ENCODE measurements around the gene GABRD.

DNA sequence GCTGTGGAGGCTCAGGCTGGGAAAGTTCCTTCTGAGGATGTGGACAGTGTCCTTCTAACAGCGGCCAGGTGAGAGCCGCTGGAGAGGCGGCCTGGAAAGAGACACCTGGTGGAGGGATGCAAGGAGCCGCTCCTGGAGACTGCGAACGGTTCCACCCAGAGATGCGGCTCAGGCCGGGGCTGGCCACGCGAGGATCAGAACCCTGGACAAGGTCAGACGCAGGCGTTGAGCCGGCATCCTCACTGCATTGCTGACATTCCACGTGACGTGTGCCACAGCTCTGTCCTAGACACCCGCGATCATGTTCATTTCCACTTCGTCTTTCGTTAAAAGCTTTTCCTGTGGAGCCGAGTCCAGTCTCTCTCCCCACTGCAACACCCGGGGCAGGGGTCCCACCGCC lies 44.3 kb upstream of the GABRD start:
- TF ChIP-seq, protein P1, sequence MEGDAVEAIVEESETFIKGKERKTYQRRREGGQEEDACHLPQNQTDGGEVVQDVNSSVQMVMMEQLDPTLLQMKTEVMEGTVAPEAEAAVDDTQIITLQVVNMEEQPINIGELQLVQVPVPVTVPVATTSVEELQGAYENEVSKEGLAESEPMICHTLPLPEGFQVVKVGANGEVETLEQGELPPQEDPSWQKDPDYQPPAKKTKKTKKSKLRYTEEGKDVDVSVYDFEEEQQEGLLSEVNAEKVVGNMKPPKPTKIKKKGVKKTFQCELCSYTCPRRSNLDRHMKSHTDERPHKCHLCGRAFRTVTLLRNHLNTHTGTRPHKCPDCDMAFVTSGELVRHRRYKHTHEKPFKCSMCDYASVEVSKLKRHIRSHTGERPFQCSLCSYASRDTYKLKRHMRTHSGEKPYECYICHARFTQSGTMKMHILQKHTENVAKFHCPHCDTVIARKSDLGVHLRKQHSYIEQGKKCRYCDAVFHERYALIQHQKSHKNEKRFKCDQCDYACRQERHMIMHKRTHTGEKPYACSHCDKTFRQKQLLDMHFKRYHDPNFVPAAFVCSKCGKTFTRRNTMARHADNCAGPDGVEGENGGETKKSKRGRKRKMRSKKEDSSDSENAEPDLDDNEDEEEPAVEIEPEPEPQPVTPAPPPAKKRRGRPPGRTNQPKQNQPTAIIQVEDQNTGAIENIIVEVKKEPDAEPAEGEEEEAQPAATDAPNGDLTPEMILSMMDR (conservative IDR thresholded peaks at IDR 0.05) = no peak
- no peak for TF ChIP-seq EZH2 (IDR thresholded peaks at IDR 0.05; ENCODE audit: low read depth)

Measured in PC-9 (cell line).